GM21515 (cell line): ENCODE results near the gene CDH4.
"Not testable (repeated sequence)": the region's sequence is repeated elsewhere in the genome, so short reads cannot be mapped to it uniquely, and the experiment has no call there.

ENCODE experiments used
- ATAC-seq: cut with Tn5 transposase; IDR thresholded peaks from one replicate; pipeline ENCODE4 v1.9.1; 2021; ENCODE audit not compliant: unreplicated experiment

The CDH4 gene

GRCh38 chr20:61939691-61940360 is 687.8 kb downstream of the CDH4 start:
- ATAC-seq: no peak

GRCh38 chr20:61940491-61940890 is 688.4 kb downstream of the CDH4 start:
- no peak for ATAC-seq

GRCh38 chr20:61940976-61941720 is 689.1 kb downstream of the CDH4 start:
- ATAC-seq: no peak

- ATAC-seq: no peak
Observed at GRCh38 chr20:61941721-61942405, 689.8 kb downstream of the CDH4 start.

GRCh38 chr20:61942526-61942925 is 690.5 kb downstream of the CDH4 start:
- ATAC-seq: no peak

GRCh38 chr20:61944967-61945366 is 692.9 kb downstream of the CDH4 start:
- ATAC-seq: not testable (repeated sequence)

GRCh38 chr20:61945495-61945894 is 693.4 kb downstream of the CDH4 start:
- ATAC-seq: not testable (repeated sequence)

GRCh38 chr20:61948056-61948455 is 696.0 kb downstream of the CDH4 start:
- ATAC-seq: not testable (repeated sequence)

GRCh38 chr20:61948586-61949362 is 696.7 kb downstream of the CDH4 start:
- ATAC-seq: no peak

GRCh38 chr20:61949363-61949713 is 697.3 kb downstream of the CDH4 start:
- no peak for ATAC-seq

- no peak for ATAC-seq
Observed at GRCh38 chr20:61949714-61950640, 697.9 kb downstream of the CDH4 start.

- no peak for ATAC-seq
Observed at GRCh38 chr20:61950641-61951071, 698.6 kb downstream of the CDH4 start.

GRCh38 chr20:61951695-61952533 is 699.9 kb downstream of the CDH4 start:
- ATAC-seq: no peak

GRCh38 chr20:61953037-61954021 is 701.3 kb downstream of the CDH4 start:
- ATAC-seq: no peak

GRCh38 chr20:61954276-61955021 is 702.4 kb downstream of the CDH4 start:
- no peak for ATAC-seq

GRCh38 chr20:61955668-61956395 is 703.8 kb downstream of the CDH4 start:
- no peak for ATAC-seq
